Dermis blood vessel endothelial cell (primary cell): ENCODE data around the gene PROX2. TPM values are rescaled to one million over a fixed set of nuclear protein-coding genes. Genes with fewer than 3 reads are reported as not detected.

Experiments used
- DNase-seq: peaks from one replicate; pipeline ENCODE4 v3.0.0; 2010
- total RNA-seq: library from RNA; depleted of rRNA; stranded (reverse); fragments of >200 nt; gene quantifications from 2 replicates; pipeline ENCODE4 v1.2.3, GENCODE V29; 2014

The PROX2 gene
- total RNA-seq, 1 donor from 2014 or later, result not detected

DNA sequence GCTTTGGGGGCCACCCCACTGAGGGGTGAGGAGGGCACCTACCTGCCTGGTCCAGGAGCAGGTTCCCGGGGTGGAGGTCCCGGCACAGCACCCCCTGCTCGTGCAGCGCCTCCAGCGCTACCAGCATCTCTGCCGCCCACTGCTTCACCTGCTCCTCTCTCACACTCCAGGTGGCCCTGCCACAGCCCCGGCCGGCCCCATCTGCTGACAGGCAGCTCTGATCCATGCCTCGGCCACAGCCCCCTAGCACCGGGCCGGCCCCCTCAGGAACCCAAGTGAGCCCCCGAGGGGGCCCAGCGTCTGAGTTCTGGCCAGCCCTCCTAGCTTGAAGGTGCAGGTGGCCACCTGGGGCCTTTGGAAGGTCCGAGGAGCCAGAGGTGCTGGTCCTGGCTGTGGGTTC lies 33.6 kb upstream of the PROX2 start:
- DNase-seq, result no peak

DNA sequence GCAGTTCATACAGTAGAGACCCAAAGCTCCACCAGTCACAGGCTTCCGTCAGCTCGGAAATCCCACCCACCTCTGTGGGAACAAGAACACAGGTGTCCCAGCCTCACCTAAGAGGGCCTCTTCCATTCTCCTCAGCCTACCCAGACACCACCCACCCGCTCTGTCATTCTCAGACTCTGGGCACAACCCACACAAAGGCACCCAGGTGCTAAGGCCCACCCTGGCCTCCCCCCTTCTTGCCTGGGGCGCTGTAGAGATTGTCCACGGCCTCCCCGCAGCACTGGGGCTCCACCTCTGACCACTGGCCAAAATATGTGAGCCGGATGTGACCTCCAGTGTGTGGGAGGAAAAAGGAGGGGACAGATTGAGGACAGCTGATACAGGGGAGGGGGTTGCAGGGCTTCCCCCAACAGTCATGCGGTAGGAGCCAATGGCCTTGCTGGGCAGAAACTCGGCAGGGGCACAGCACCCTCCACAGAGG lies 33.0 kb upstream of the PROX2 start:
- DNase-seq, result peak; percentile 35

GRCh38 chr14:74907744-74908143 lies 31.8 kb upstream of the PROX2 start:
- peak; percentile 7 for DNase-seq

DNA sequence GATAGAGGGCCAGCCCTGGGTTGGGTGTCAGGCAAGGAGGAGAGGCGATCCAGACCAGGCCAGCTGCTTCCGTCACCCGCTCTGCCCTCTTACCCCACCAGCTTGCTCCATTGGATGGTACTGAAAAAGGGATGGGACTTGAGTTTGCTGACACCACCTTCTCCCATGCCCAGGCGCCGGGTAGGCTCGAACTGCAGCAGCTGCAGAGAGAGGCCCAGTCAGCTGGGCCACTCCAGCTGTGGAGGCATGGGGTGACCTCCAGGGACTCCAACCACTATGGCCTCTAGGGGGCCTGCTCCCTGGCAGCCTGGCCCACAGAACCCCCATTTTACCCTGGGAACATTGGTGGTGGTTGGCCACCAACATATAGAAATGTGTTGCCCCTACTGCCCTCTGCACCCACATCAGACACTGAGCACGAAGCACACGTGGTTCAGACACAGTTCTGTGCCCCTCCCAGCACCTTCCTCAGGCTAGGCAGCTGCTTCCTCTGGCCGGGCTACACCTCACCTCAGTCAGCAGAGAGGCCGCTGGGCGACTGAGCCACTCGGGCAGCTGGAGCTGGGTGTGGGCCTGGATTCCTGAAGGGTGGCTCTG lies 31.1 kb upstream of the PROX2 start:
- DNase-seq, result peak; percentile 44

GRCh38 chr14:74905595-74906142 lies 29.7 kb upstream of the PROX2 start:
- DNase-seq, result peak; percentile 78

- no peak for DNase-seq
Measured at GRCh38 chr14:74904635-74905503, 28.9 kb upstream of the PROX2 start.

DNA sequence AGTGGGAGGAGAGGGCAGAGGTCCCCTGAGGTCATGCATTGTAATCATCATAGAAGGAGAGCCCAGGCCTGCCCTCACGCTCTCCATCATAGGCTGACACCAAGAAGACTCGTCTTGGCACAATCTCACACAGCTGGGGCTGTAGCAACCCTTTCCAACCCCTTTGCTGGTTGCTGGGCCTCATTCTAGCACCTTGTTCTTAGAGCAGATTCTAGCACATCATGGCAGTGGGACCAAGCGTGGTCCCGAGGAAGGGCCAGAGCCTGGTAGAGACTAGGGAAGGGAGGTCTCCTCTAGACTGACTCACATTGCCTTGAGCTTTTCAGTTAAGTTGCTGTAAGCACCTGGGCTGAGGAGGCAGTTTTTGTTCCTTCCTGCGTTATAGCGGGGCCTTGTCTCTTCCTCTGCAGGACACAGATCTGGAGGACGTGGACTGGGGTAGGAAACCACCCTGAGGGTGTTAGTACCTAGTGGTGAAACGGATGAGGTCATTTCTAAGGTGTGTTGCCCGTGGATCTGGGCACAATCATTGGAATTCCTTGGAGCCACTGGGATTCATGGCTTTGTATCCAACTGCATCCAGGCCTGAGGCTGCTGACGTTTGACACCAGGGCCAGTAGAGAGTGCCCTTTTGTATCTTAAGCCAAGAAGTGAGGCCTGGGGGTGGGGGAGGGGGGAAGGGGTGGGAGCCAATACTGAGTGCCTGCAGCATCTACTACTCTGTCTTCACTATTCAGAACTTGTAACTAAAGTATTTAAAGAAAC lies 27.2 kb upstream of the PROX2 start:
- DNase-seq, result no peak

- DNase-seq, result no peak
Measured at GRCh38 chr14:74898694-74899093, 22.7 kb upstream of the PROX2 start.

- no peak for DNase-seq
Measured at GRCh38 chr14:74898083-74898482, 22.1 kb upstream of the PROX2 start.

GRCh38 chr14:74897642-74898041 lies 21.7 kb upstream of the PROX2 start:
- DNase-seq, result no peak

DNA sequence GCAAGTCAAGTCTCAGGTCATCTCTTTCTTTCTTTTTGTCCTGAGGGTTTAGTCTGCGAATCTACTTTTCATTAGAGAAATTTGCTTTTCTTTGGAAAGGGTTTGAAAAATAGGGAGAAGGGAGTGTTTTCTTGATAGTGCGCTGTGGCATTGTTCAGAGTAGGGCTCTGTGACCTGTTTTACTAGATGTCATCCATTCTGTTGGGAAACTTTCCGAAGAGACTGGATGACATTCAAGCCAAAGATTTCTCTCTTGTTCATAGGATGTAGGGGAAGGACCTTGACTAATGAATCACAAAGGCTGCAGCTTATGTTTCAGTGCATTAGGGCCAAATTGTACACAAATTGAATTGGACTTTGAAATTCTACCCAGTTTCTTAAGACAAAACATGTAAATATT lies 20.5 kb upstream of the PROX2 start:
- no peak for DNase-seq

- DNase-seq, result no peak
Measured at GRCh38 chr14:74893614-74894091, 17.7 kb upstream of the PROX2 start.

DNA sequence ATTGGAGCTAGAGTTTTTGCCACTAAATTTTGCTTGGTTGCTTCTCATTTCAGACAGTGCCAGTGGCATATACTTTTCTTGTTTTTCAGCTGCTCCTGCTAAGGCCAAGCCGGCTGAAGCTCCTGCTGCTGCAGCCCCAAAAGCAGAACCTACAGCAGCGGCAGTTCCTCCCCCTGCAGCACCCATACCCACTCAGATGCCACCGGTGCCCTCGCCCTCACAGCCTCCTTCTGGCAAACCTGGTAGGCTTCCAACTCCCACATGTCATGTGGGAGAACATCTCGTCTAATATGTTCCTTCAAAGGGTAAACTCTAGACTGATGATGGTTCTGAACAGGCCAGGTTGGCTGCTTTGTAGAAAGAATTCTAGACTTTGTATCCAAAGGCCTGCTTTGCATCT lies 16.8 kb upstream of the PROX2 start:
- DNase-seq, result no peak

DNA sequence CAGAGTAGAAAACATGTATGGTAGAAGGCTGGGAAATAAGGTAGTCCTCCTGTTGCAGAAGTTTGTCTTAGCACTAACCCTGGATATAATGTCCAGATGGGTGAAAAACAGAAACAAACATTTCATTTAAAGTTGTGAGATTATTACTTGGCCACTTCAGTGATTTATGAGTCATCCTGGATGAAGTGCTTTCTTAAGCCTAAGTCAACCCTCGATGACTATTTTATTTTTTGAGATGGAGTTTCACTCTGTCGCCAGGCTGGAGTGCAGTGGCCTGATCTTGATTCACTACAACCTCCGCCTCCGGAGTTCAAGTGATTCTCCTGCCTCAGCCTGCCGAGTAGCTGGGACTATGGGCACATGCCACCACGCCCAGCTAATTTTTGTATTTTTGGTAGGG lies 15.9 kb upstream of the PROX2 start:
- DNase-seq, result no peak

GRCh38 chr14:74890262-74890661 lies 14.3 kb upstream of the PROX2 start:
- DNase-seq, result no peak

DNA sequence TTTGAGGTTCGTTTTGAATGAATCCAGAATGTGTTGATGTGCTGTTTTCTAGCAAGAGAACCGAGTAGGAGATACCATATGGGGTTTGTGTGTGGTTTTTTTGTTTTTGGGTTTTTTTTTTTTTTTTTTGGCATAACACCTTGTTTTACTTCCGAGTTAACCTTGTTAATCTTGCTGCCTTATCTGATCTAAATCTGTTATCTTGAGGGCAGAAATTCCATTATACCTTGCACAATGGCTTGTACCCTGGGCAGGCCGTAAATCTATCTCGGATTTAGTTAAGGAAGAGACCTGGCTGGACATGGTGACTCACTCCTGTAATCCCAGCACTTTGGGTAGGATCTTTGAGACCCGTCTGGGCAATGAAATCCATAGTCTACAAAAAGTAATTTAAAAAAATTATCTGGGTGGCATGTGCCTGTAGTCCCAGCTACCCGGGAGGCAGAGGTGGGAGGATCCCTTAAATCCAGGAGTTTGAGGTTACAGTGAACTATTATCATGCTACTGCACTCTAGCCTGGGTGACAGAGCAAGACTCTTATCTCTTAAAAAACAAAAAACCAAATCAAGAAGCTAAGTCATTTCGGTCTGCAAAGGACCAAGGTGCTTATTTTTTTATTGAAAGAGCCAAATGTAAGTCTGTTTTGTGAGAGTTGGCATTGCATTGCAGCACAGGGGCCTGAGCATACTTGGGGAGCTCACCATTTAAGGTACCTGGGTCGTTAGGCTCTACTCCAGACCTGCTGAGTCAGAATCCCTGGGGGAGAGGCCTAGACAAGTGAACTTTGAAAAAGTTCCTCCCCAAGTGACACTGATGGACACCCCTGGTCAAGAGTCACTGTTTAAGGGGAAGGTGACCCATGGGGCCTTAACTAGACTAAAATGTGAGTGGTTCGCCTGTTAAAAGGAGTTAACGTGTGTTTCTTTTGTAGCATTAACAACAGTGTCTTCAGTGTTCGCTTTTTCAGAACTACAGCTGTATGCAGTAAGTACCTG lies 12.5 kb upstream of the PROX2 start:
- DNase-seq, result peak; percentile 26

DNA sequence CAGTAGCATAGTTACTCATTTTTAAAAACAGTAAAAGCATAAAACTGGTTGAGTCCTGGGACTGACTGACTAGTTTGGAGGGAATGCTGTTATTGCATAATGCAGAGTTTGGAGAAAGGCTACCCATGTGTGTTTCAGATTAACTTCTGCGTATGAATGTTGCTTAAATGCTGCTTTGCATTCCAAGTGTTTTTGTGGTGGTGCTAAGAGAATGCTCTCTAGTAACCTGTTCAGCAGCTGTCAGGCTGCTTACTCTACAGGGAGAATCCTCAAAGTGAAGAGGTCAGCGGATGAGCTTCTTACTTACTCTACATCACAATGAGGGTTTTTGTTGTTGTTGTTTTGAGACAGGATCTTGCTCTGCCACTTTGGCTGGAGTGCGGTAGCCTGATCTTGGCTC lies 10.1 kb upstream of the PROX2 start:
- DNase-seq, result no peak

- peak; percentile 61 for DNase-seq
Measured at GRCh38 chr14:74882103-74882920, 6.4 kb upstream of the PROX2 start.

GRCh38 chr14:74881431-74882102 lies 5.6 kb upstream of the PROX2 start, which contains the start of gene DLST:
DLST (plus strand) TSS chr14:74881916; CDS start chr14:74881954, 38 bp downstream.
- DNase-seq, result peak; percentile 91
